Measurements from ENCODE around the gene OR52N1.

DNA sequence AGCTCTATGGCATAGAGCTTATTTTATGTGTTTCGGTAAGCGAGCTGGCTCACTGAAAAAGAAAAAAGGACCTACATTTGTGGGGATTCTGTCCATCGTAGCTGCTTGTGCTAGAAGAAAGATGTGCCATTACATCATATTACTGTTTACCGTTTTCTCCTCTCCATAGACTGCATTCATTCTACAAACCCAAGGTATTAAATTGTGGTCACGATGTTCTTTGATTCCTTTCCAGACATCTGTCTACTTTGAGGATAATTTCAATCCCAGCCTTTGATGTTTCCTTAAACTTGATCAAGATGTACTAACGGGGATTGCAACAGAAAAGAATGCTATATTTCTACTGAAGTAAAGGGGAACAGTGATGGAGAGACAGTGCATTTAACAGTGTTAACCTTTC is 5.5 kb upstream of the OR52N1 start:
- TF ChIP-seq, protein P1, sequence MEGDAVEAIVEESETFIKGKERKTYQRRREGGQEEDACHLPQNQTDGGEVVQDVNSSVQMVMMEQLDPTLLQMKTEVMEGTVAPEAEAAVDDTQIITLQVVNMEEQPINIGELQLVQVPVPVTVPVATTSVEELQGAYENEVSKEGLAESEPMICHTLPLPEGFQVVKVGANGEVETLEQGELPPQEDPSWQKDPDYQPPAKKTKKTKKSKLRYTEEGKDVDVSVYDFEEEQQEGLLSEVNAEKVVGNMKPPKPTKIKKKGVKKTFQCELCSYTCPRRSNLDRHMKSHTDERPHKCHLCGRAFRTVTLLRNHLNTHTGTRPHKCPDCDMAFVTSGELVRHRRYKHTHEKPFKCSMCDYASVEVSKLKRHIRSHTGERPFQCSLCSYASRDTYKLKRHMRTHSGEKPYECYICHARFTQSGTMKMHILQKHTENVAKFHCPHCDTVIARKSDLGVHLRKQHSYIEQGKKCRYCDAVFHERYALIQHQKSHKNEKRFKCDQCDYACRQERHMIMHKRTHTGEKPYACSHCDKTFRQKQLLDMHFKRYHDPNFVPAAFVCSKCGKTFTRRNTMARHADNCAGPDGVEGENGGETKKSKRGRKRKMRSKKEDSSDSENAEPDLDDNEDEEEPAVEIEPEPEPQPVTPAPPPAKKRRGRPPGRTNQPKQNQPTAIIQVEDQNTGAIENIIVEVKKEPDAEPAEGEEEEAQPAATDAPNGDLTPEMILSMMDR (conservative IDR thresholded peaks at IDR 0.05; ENCODE audit: low read depth, low read length): no peak
- TF ChIP-seq CEBPB (IDR thresholded peaks at IDR 0.05; ENCODE audit: low read depth, low read length) (no peak), SMC3 (IDR thresholded peaks at IDR 0.05; ENCODE audit: low read depth, low read length) (no peak), MAFK (IDR thresholded peaks at IDR 0.05; ENCODE audit: low read depth, low read length) (no peak), RCOR1 (IDR thresholded peaks at IDR 0.05; ENCODE audit: insufficient replicate concordance, low read length) (no peak), MXI1 (IDR thresholded peaks at IDR 0.05; ENCODE audit: borderline replicate concordance, low read depth, low read length) (no peak), RAD21 (IDR thresholded peaks at IDR 0.05; ENCODE audit: low read length) (no peak), MAZ (IDR thresholded peaks at IDR 0.05; ENCODE audit: borderline replicate concordance, low read depth, low read length) (no peak), POLR2A (IDR thresholded peaks at IDR 0.05; ENCODE audit: low read depth, low read length) (no peak), CHD1 (IDR thresholded peaks at IDR 0.05; ENCODE audit: low read depth, low read length) (no peak)
- TF ChIP-seq, protein P2, sequence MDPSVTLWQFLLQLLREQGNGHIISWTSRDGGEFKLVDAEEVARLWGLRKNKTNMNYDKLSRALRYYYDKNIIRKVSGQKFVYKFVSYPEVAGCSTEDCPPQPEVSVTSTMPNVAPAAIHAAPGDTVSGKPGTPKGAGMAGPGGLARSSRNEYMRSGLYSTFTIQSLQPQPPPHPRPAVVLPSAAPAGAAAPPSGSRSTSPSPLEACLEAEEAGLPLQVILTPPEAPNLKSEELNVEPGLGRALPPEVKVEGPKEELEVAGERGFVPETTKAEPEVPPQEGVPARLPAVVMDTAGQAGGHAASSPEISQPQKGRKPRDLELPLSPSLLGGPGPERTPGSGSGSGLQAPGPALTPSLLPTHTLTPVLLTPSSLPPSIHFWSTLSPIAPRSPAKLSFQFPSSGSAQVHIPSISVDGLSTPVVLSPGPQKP (IDR thresholded peaks at IDR 0.05; ENCODE audit: borderline replicate concordance, low read depth, low read length): no peak
